Measurements from ENCODE around the gene LDHAL6A. TPM values are rescaled to one million over a fixed set of nuclear protein-coding genes. Genes with fewer than 3 reads are reported as not detected.

The LDHAL6A gene
- polyA plus RNA-seq, 1 donor from 2014 or later = not detected

GRCh38 chr11:18461909-18462308, 6.3 kb downstream of the LDHAL6A start:
- no peak overlapping the region for H3K4me2 ChIP-seq (ENCODE audit: low read length)

GRCh38 chr11:18463439-18463838, 7.8 kb downstream of the LDHAL6A start:
- no peak overlapping the region for H3K27ac ChIP-seq (ENCODE audit: low read length)
- H3K9me3 ChIP-seq (ENCODE audit: low read length) = no peaks in the 10 kb centered on the region
- no peak overlapping the region for H3K4me2 ChIP-seq (ENCODE audit: low read length)
- H3K79me2 ChIP-seq (replicated peaks; ENCODE audit: insufficient read depth, low read length) = no peaks in the 10 kb centered on the region
- no peaks in the 10 kb centered on the region for H3K9me2 ChIP-seq (ENCODE audit: insufficient read depth, low read length)
- H3K9ac ChIP-seq (ENCODE audit: low read length) = no peak overlapping the region
- H3K27me3 ChIP-seq (ENCODE audit: insufficient read depth, low read depth, low read length) = no peaks in the 10 kb centered on the region
- no peaks in the 10 kb centered on the region for H3K36me3 ChIP-seq (ENCODE audit: insufficient read depth, low read length)
- H4K20me1 ChIP-seq (ENCODE audit: insufficient read depth) = no peaks in the 10 kb centered on the region
- no peak overlapping the region for H3K4me3 ChIP-seq (ENCODE audit: low read length)
- no peak overlapping the region for H2AFZ ChIP-seq (ENCODE audit: low read depth, low read length)
- no peaks in the 10 kb centered on the region for H3F3A ChIP-seq (ENCODE audit: insufficient read depth, low read length, poor library complexity, severe bottlenecking)
- TF ChIP-seq EZH2 (IDR thresholded peaks at IDR 0.05; ENCODE audit: borderline replicate concordance, insufficient read depth, low read length, poor library complexity, severe bottlenecking) (no peak), SMC3 (conservative IDR thresholded peaks at IDR 0.05; ENCODE audit: poor library complexity) (no peak), TAF1 (IDR thresholded peaks at IDR 0.05; ENCODE audit: low read depth) (no peak), RAD21 (conservative IDR thresholded peaks at IDR 0.05) (no peak), EP300 (conservative IDR thresholded peaks at IDR 0.05; ENCODE audit: poor library complexity, severe bottlenecking) (no peak), MXI1 (conservative IDR thresholded peaks at IDR 0.05; ENCODE audit: poor library complexity, severe bottlenecking) (no peak), CTCF (IDR thresholded peaks at IDR 0.05; ENCODE audit: poor library complexity, severe bottlenecking) (no peak)

More at GRCh38 chr11:18461909-18462308, 6.3 kb downstream of the LDHAL6A start:
- H3K9me2 ChIP-seq (ENCODE audit: insufficient read depth, low read length) = no peaks in the 10 kb centered on the region
- no peak overlapping the region for H3K4me3 ChIP-seq (ENCODE audit: low read length)
- no peaks in the 10 kb centered on the region for H3K27me3 ChIP-seq (ENCODE audit: insufficient read depth, low read depth, low read length)
- H3K36me3 ChIP-seq (ENCODE audit: insufficient read depth, low read length) = no peaks in the 10 kb centered on the region
- no peaks in the 10 kb centered on the region for H3F3A ChIP-seq (ENCODE audit: insufficient read depth, low read length, poor library complexity, severe bottlenecking)
- H3K79me2 ChIP-seq (replicated peaks; ENCODE audit: insufficient read depth, low read length) = no peaks in the 10 kb centered on the region
- H2AFZ ChIP-seq (ENCODE audit: low read depth, low read length) = no peak overlapping the region
- no peaks in the 10 kb centered on the region for H3K9me3 ChIP-seq (ENCODE audit: low read length)
- no peaks in the 10 kb centered on the region for H4K20me1 ChIP-seq (ENCODE audit: insufficient read depth)
- H3K27ac ChIP-seq (ENCODE audit: low read length) = no peak overlapping the region
- no peak overlapping the region for H3K9ac ChIP-seq (ENCODE audit: low read length)
- TF ChIP-seq MXI1 (conservative IDR thresholded peaks at IDR 0.05; ENCODE audit: poor library complexity, severe bottlenecking) = no peak
- no peak for TF ChIP-seq SMC3 (conservative IDR thresholded peaks at IDR 0.05; ENCODE audit: poor library complexity)
- TF ChIP-seq POLR2AphosphoS5 (IDR thresholded peaks at IDR 0.05) = no peak
- TF ChIP-seq EZH2 (IDR thresholded peaks at IDR 0.05; ENCODE audit: borderline replicate concordance, insufficient read depth, low read length, poor library complexity, severe bottlenecking) = no peak
- TF ChIP-seq CTCF (IDR thresholded peaks at IDR 0.05; ENCODE audit: poor library complexity, severe bottlenecking) = no peak
- no peak for TF ChIP-seq EP300 (conservative IDR thresholded peaks at IDR 0.05; ENCODE audit: poor library complexity, severe bottlenecking)
- TF ChIP-seq RAD21 (conservative IDR thresholded peaks at IDR 0.05) = no peak
- TF ChIP-seq TAF1 (IDR thresholded peaks at IDR 0.05; ENCODE audit: low read depth) = no peak
- no peak for TF ChIP-seq REST (IDR thresholded peaks at IDR 0.05; ENCODE audit: borderline replicate concordance)

All from neural cell (in vitro differentiated cells).